ENCODE results near the gene TTR.

The TTR gene

GRCh38 chr18:31618801-31619200, 27.1 kb downstream of the TTR start:
- no peak for DNase-seq

DNA sequence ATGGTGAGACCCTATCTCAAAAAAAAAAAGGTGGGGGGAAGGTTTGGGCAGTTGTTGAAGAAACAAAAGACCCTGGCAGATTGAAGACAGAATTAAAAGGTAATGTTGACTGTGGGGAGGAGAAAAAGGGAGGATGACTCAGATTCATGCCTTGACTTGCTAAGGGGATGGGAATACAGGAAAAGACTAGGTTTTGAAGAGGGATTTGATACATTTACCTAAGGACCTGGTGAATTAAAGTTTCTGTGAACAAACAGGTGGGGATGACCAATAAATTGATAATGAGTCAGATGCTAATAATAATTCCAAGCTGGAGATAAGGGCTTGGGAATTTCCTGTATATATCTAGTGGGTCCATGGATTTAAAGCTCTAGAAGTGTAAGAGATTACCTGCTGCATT, 27.6 kb downstream of the TTR start:
- no peak for DNase-seq

- peak; percentile 24 for DNase-seq
Measured at GRCh38 chr18:31624892-31625640, 33.4 kb downstream of the TTR start.

- DNase-seq, result no peak
Measured at GRCh38 chr18:31626409-31626808, 34.7 kb downstream of the TTR start.

DNA sequence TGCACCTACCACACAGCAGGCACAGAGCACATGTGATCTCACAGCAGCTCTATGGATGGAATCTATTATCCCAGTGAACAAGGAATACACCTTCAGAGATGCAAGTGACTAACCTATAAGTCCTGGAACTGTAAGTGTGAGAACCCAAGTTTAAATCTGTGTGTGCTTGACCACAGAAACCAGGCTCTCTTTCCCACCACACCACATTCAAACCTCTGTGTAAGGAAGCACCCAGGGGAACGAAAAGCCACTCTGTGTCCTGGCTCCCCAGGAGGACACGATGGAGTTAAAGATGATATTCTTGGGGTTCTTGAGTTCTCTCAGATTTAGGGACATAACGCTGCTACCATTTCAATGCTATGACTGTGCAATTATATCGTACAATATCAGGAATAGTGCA, 38.9 kb downstream of the TTR start:
- DNase-seq, result no peak

DNA sequence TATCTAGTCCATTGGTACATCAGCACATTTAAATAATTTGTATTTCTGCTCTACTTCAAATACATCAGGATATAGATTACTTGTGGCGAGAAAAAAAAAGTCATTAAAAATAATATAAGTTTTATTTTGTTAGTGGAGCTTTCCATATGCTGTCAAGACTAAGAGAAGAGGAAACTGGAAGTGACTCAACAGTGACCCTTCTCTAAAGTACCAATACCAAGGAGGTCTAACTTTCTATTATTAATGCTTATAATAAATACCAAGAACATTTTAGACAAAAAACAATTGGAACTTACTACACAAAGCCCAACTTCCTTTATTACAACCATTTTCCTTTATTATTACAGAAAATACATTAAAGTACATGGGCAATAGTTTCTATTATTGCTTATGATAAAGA, 39.8 kb downstream of the TTR start:
- no peak for DNase-seq

- DNase-seq, result no peak
Measured at GRCh38 chr18:31632356-31632755, 40.7 kb downstream of the TTR start.

DNA sequence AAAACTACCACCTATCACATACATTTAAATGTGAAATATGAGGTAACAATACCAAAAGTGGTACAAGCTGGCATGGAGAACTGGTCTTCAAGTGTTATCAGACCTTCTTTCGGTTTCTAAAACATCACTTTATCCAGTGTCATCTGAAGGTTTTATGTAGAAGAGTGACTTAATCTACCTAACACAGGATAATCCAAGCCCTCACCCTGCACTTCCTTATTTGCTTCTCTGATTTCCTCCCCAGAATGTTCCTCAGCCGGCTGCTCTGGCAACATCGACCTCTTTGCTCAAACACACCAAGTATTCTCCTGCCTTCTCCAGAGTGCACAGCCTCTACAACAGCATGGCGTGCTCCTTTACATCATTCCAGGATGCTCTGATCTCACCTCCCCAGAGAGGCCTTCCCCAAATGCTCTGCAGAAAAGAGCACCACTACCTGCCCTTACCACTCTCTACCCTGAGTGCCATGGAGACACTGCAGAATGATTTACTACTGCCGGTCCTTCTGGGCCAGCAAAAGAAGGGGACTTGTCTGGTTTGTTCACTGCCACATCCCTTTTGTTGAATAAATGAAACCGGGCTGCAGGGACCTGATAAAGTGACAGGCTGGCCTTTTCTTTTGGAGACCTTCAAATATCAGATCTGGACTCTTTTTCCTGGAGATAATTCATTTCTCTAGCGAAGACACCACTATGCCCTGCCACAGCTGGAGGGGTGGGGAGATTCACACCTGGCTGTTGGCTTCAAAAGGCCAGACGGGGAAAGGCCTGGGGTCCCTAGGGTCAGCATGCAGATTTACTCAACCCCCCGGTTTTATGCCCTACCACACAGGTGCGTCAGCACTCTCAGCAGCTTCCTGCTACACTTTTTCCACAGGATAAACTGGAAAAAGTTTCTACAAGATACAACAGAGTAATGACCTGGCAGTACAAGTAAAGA, 42.0 kb downstream of the TTR start:
- DNase-seq, result no peak

DNA sequence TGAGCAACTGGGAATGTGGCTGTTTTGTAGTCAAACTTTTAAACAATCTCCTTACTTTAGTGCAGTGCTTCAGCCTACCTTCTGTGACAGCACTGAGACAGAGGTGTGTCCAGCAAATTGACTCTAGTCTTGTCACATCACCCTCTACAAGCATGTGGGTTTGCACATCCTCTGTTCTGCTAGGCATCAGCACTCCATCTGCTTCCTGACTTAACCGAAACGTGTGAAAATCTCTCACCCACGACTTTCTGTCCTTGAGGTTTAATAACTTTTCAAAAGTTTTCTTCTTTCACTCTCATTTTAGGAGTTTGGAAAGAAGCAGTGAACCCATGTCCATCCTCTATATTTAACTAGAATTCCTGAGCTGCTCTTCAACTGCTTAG, 42.6 kb downstream of the TTR start:
- no peak for DNase-seq

DNA sequence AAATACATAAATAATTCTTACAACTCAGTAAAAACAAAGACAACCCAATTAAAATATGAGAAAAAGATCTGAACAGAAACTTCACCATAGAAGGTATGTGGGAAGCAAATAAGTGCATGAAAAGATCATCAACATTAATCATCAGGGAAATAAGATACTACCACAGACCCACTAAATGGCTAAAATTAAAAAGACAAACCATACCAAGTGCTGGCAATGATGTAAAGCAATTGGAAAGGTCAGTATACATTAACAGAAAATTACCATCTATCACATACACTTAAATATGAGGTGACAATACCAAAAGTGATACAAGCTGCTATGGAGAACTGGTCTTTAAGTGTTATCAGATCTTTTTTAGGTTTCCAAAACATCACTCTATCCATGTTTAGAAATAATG, 44.7 kb downstream of the TTR start:
- DNase-seq, result no peak

DNA sequence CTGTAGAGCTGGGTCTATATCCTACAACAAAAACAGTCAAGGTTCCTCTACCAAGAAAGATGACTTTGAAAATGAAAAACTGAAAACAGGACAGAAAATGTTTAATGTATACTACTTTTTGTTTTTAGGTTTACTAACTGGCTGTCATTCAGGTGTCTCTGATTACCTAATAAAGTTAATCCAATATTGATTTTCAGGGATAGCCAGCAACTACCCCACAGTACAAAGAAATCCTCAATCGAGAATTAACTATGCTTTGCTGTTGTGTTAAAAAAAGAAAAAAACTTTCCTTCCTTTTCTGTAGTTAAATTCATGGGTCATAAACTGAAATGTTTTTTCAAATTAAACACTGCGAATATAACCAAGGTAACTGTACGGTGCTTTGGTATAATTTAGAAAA, 45.8 kb downstream of the TTR start:
- DNase-seq, result no peak

DNA sequence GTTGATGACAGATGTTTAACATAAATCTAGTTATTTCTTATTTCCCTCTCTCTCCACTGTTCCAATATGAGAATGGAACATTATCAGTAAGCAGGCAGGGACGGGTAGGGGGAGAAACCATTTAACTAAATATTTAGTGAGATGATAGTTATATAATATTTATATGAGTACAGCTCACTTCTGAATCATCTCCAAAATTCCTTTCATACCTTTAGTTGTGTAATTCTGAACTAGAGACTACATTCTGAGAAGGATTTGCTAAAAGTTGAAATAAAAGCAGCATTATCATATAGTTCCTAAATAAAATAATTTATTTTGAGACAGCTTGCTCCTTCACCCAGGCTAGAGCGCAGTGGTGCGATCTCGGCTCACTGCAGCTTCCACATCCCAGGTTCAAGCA, 51.3 kb downstream of the TTR start:
- DNase-seq, result no peak

DNA sequence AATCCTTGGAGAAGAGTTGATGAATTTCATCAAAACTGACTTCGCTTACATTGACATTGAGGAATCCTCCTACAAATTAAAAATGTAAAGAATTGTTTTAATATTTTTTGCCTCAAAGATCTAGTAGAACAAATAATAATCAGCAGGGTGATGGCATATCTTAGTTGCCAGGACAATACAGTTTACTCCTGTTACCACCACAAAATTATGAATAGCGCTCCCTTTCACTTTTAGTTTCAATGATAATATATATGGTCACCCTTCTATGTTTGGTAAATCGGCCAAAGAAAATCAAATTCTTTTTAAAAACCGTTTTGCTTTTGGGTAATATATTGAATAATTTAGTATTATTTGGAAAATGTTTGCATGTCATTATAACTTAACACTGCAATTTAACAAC, 53.7 kb downstream of the TTR start:
- DNase-seq, result no peak

GRCh38 chr18:31646332-31647126, 54.9 kb downstream of the TTR start:
- DNase-seq, result no peak

GRCh38 chr18:31647127-31647753, 55.6 kb downstream of the TTR start:
- no peak for DNase-seq

Data from NCI-H526 treated with DMSO at 0.1 percent for 48 hours (cell line).